ENCODE data around the gene SNX30.
A peak's percentile ranks its signal among the peaks of the same experiment; 100 is the strongest.

SNX30 gene

DNA sequence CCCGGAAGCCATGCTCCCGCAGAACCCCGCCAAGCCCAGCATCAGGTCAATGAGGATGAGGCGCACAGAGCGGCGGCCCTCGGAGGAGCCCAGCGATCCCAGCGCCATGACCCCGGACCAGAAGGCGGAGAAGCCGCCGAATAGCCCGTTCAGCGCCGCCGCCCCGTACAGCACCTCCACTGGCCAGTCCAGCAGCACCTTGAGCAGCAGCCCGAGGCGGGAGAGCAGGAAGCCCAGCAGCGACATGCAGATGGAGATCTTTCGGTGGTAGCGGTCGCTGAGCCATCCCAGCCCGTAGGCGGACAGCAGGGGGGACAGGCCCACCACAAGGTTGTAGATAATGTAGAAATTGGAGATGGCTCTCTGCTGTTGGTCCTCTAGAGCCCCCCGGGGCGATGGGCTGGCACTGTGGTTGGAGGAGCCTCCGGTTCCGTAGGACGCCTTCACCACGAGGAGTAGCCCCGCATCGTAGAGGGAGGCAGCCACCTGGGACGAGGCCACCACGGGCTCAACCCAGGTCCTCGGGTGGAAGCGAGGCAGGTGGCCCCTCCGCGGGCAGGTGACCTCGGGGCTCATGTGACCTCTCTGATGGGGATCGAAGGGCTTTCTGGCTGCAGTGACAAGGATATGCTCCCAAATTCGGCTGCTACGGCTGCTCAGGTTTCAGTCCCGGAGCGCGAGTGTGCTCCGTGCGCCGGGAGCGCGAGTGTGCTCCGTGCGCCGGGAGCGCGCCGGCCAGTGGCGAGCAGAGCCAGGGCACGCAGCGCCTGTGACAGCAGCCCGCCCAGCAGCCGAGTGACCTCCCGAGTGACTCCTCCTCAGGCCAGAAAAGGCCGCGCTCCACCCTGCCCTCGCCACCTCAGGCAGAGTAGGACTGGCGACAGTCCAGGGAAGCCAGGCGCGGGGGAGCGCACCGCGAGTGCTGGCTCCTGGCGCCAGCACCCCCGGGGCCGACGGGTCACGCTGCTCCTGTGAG, 139.8 kb downstream of the SNX30 start, which contains the start of gene SLC46A2:
TSS of gene SLC46A2 (minus strand) at position 771 of the 976 bp plus-strand sequence. CDS start at position 576, 195 bp downstream.
- DNase-seq: no peak

- no peak for DNase-seq
Observed at GRCh38 chr9:112891521-112891920, 141.0 kb downstream of the SNX30 start.

DNA sequence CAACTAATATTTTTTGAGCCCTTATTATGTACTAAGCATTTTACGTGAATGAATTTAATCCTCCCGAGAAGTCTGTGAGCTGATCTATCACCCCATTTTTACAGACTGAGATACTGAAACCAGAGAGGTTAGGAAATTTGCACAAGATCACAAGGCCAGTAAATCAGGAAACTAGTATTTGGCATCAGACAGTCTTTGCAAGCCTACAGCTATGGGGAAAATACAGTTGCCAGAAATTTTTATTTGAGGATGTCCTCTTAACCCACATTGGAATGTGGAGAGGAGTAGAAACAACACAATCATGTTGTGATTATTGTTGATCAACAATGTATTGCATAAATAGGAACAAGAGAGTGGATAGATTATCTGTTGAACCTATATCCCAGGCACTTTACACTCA, 142.4 kb downstream of the SNX30 start:
- DNase-seq: no peak

DNA sequence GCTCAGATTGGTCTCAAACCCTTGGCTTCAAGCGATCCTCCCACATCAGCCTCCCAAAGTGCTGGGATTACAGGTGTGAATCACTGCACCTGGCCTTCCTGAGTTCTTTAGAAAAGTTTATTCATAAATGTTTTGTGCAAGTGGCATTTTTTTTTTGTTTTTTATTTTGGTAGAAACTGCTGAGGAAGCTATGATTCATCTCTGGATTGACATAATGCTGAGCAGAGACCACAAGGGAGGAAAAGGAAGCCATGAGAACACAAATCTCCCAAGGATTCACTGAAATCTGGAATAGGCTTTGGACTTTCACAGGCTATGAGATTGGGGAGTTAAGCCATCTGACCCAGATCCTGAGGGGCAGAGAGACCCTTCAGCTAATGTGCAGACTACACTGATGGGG, 143.5 kb downstream of the SNX30 start:
- DNase-seq: no peak

- no peak for DNase-seq
Observed at GRCh38 chr9:112894699-112895098, 144.1 kb downstream of the SNX30 start.

GRCh38 chr9:112896131-112896530, 145.6 kb downstream of the SNX30 start:
- DNase-seq: no peak

- no peak for DNase-seq
Observed at GRCh38 chr9:112898872-112899311, 148.3 kb downstream of the SNX30 start.

- DNase-seq: no peak
Observed at GRCh38 chr9:112900488-112900887, 149.9 kb downstream of the SNX30 start.

DNA sequence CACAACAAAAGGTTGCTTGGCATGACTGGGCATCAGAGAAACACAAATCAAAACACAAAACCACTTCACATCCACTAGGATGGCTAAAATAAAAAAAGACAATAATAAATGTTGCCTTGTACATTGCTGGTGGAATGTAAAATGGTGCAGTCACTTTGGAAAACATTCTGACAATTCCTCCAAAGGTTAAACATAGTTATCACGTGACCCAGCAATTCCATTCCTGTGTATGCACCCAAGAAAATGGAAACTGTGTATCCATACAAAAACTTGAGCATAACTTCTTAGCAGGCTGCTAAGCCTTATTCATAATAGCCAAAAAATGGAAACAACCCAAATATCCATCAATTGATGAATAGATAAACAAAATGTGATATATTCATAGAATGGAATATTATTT, 150.3 kb downstream of the SNX30 start:
- no peak for DNase-seq

DNA sequence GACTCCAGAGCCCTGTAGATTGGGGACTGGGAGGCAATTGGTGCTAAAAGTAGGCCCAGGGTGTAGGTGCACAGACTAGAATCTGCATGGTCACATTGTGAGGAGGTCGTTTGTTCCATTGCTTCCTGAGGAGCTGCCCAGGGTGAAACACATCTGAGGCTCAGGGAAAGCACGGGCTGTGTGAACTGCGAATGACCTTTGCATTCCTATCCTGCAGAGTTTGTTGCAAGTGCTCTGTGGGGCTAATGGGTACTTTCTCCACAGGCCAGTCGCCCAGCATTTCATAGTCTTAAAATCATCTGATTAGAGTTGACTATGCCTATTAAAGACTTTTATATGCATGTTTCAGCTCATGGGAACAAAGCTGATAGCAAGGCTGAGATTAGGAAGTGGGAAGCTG, 154.5 kb downstream of the SNX30 start:
- no peak for DNase-seq

GRCh38 chr9:112911736-112912135, 161.2 kb downstream of the SNX30 start:
- DNase-seq: no peak

DNA sequence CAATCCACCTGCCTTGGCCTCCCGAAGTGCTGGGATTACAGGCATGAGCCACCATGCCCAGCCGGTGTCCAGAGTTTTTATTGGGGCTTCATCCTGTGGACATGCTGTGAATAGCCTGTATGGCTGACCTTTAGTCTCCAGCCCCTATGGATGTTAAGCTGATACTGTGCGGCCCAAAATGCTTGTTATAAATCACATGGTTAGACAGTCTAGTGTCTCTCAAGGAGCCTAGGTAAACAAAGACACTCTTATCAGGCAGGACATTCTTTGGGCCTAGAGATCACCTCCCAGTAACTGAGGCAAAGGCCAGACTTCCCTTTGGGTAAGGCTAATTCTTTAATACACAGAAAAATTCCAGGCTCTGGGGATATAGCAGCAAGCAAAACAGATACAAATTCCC, 162.1 kb downstream of the SNX30 start:
- DNase-seq: no peak

- DNase-seq: no peak
Observed at GRCh38 chr9:112913326-112913725, 162.8 kb downstream of the SNX30 start.

DNA sequence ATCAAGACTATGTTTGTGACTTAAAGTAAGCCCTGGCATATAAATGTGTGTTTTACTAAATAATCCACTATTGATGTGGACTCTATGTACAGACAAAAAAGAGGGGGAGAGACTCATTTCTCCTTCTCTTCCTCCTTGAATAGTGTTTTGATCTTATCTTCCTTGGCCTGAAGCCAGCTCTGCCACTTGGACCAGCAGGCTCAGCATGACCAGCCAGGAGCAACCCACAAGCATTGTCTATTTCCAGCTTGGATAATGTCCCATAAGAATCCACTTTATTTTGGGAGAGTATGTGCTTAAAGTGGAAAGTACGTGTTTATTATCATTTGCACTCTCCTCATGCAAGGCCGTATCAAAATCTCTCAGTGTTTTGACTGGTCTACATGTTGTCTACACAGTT, 164.0 kb downstream of the SNX30 start:
- DNase-seq: no peak

- DNase-seq: no peak
Observed at GRCh38 chr9:112917047-112917986, 166.8 kb downstream of the SNX30 start.

DNA sequence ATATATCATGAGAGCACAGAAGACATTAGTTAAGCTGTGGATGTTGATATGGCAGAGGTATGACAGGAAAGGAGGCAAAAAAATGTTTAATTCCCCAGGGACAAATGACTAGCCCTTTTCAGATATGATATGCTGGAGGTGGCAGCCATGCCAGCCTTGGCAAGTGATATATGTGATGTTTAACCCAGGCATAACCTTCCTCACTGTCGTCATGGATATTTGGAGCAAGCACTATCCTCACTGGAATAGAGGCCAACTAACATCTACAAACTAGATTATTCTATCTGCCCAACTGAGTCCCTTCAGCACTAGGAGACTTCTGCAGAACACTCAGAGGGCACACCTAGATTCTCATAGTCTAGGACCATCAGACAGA, 167.4 kb downstream of the SNX30 start:
- DNase-seq: no peak

GRCh38 chr9:112921549-112921948, 171.0 kb downstream of the SNX30 start:
- peak; percentile 23 for DNase-seq
